Dermis blood vessel endothelial cell (primary cell): ENCODE results near the gene ANAPC13. TPM values are rescaled to one million over a fixed set of nuclear protein-coding genes. Genes with fewer than 3 reads are reported as not detected.

Experiments used
- DNase-seq: peaks from one replicate; pipeline ENCODE4 v3.0.0; 2010
- total RNA-seq: library from RNA; depleted of rRNA; stranded (reverse); fragments of >200 nt; gene quantifications from 2 replicates; pipeline ENCODE4 v1.2.3, GENCODE V29; 2014

ANAPC13 gene
- total RNA-seq, 1 donor from 2014 or later: 87.0 TPM

- DNase-seq: no peak
Observed at GRCh38 chr3:134482622-134483021, 3.2 kb downstream of the ANAPC13 start.

- no peak for DNase-seq
Observed at GRCh38 chr3:134481166-134481565, 4.6 kb downstream of the ANAPC13 start.

DNA sequence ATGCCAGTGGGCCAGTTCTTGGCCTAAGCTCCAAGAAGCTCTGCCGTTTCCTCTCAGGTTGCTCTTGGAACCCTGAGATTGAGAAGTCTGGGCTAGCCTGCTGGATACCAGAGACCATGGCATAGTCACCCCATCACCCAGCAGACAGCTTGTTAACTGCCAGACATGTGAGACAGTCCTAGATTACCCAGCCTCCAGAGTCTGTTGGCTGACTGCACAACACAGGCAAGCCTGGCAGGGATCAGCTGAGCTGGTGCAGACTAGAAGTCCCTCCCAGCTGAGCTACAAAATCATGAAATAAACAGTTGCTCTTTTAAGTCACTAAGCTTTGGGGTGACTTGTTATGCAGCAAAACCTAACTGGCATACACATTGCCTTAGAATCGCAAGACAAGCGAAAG, 5.2 kb downstream of the ANAPC13 start:
- DNase-seq: no peak

DNA sequence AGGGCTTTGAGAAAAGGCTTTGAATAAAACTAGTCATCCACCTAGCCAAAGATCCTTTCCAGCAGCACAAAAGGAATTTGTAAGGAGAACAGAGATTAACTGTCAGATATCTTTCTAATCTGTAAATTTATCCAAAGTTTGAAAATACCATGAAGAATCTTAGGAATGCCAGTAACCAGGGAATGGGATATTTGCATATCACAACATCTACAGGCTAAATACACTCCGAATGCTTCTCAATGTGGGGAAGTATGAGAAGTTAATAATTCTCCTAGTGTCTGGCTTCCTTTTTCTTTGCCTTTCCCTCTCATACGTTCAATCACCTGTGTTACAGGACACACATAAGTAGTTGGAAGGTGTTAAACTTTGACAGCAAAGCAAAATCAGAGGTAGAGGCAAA, 7.8 kb downstream of the ANAPC13 start:
- no peak for DNase-seq

DNA sequence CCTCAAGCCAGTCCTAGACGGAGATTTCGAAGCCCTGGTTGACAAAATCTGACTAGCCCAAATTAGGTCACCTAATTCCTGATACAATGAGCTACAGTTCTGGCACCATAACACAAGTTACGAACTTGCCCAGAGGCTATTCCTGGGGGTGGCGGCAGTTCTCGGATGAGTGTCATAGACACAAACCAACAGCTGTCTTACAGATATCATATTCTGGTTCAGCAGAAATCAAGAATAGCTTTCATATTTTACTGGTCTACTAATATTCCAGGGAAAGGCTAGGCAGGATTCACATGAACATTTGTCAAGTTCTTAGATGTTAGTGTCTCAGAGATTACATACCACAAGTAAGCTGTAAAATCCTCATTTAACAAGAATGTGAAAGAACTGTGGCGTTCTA, 8.8 kb downstream of the ANAPC13 start:
- DNase-seq: no peak

GRCh38 chr3:134476306-134476705, 9.5 kb downstream of the ANAPC13 start:
- no peak for DNase-seq

DNA sequence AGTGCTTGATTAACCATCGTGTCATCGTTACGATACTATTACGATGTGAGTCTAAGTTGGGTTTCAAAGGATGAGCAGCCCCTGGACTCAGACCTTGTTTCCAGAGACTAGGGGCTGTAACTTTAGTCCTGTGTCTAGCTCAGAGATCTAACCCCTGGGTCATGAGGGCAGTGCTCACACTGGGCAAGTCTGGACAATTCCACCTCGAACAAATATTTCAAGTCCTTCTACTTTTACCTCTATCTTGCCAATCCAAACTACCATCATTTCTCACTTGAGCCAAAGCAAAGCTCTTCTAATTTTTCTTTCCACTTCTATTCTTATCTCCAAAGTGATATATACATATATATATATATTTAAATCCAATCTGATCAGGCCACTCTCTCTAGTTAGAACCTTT, 10.8 kb downstream of the ANAPC13 start:
- no peak for DNase-seq

GRCh38 chr3:134473868-134474546, 11.8 kb downstream of the ANAPC13 start:
- peak; percentile 87 for DNase-seq

GRCh38 chr3:134472831-134473230, 13.0 kb downstream of the ANAPC13 start:
- DNase-seq: no peak

GRCh38 chr3:134471521-134472193, 14.1 kb downstream of the ANAPC13 start:
- DNase-seq: peak; percentile 63

DNA sequence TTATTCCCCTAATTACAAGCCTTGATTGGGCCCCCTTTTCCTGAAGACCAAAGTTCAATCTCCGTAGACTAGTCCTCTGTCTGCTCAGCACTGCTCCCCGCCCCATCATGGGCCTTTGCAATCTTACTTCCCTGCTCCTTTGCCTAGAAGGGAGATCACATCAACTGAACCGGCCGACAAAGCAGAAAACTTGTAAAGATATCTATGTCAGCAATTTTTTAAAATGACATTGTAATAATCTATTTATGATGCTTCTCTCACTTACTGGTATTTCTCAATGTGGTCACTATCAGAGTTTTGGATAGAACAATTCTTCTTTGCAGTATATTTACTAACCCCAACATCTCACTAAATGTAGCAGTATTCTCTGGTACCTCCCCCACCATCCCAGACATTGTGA, 17.3 kb downstream of the ANAPC13 start:
- no peak for DNase-seq

GRCh38 chr3:134466331-134466730, 19.5 kb downstream of the ANAPC13 start:
- no peak for DNase-seq

DNA sequence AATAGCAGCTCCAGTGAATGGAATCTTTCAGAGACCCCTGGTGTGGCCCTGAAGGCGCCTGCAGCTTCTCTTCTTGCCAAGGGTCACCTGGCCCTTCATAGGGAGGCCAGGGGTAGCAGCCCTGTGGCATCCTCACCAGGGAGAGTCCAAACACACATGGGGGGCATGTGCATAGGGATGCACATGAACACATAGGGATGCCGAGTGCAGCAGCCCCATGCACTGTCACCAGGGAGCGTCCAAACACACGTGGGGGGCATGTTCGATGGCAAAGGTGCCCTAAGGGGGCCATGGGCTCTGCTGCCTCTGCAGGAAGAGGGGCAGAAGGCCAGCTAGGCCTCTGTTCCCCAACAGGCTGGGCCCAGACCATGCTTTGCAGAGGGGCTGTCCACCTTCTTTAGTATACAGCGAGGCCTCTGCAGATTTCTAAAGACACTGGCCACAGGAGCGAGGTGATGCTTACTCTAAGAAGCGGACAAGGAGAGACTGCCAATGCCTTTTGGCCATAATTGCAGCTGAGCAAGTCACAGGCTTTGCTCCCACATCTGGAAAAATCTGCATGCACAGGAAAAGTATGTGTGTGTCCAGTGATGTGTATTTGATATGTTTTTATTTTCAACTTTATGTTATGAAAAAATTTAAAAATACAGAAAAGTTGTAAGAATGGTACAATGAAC, 21.0 kb downstream of the ANAPC13 start:
- DNase-seq: no peak

- DNase-seq: no peak
Observed at GRCh38 chr3:134464064-134464688, 21.6 kb downstream of the ANAPC13 start.

DNA sequence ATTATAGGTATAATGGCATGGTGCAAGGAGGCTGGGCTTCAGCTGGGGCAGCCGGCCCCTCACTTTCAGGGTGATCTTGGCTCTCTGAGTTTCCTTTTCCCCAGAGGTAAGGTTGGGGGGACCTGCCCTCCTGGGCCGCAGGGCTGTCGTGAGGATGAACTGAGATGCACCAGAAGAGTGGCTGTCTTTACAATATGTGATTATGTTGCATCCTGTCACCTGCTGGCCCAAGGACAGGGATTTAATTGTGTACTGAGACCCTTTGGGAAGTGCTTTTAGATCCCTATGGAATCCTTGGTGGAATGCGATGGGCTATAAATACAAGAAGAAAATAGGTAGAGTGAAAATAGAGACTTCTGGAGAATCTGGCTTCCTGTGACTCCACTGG, 22.1 kb downstream of the ANAPC13 start:
- no peak for DNase-seq

- no peak for DNase-seq
Observed at GRCh38 chr3:134462331-134462941, 23.3 kb downstream of the ANAPC13 start.

- no peak for DNase-seq
Observed at GRCh38 chr3:134460965-134461364, 24.8 kb downstream of the ANAPC13 start.

GRCh38 chr3:134459562-134459961, 26.2 kb downstream of the ANAPC13 start:
- no peak for DNase-seq

DNA sequence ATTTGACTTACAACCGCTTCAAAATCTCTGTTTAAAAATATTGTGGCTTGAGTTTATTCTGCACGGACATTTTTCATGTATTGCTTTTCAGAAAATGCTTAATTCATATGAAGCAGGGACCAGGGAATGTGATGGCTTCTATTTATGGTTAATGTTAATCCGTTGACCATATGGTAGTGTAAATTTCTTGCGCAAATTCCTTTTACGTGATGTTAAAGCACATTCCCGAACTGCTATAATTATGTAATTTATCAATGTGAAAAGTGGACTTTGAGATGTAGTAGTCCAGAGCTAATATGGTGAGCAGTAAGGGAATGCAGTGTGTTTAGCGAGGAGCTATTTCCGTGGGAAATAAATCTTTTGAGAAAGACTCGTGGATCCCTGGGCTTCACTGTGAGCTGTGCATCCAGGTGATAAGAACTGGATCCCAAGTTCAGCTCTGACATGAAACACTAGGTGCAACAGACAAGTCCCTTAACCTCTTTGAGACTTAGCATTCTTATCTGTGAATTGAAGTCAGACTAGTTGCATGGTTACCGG, 27.3 kb downstream of the ANAPC13 start:
- no peak for DNase-seq

DNA sequence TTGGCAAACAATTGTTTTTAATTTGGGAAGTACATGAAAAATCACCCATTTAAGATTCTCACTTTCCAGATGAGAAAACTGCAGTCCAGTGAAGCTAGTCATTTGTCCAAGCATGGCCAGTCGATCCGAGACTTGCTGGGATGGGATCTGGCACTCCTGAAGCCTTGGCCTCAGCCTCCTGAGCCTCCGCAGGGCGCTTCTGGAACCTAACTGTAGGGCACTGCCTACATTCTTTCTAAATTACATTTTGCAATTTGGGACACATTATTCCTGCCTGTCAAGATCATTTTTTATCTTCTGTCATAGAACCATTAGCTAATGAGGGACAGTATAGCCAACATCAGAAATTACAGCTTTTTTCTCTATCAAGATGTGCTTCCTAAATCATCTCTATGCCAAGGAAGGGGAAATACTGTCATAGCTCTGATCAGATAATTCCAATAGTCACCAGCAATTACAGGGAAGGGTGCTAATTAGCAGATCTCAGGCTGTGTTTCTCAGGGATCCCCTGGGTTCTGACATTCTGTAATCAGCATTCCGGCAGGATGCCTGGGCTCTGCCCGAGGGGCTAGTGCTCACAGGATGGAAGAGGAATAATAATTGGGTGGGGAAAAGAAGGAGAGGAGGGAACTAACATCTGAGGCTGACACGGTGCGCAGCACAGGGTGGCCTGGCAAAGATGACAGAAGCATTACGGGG, 28.3 kb downstream of the ANAPC13 start:
- no peak for DNase-seq

DNA sequence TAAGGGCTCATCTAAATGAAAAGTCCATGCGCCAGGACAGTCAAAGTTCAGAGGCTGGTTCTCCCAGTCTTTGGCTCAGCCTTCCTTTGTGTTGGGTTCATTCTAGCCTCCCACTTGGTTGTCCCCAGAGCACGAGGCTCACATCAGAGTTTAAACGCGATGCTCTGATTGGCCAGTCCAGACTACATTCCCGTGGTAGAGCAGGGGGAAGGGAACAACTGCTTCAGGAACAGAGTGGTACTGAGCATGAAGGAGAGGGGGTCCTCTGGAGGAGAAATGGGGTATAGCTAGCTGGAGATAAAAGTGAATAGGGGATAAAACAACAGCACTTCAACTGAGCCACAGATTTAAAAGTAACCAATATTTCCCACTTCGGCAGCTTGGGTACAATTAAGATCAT, 32.2 kb downstream of the ANAPC13 start:
- DNase-seq: peak; percentile 43

GRCh38 chr3:134449951-134450350, 35.8 kb downstream of the ANAPC13 start:
- DNase-seq: no peak
